HTR-8/SVneo (cell line): ENCODE results near the gene DYRK1A.

Experiments used
- DNase-seq: peaks from one replicate; pipeline ENCODE4 v3.0.0; 2011; ENCODE audit warnings: low spot score, mixed read lengths; ENCODE audit not compliant: insufficient read length
- FAIRE-seq: peaks from 2 replicates; lab custom pipeline; 2011; peaks lifted over from hg19 to GRCh38; lab: Jason Lieb, UNC

DYRK1A gene

DNA sequence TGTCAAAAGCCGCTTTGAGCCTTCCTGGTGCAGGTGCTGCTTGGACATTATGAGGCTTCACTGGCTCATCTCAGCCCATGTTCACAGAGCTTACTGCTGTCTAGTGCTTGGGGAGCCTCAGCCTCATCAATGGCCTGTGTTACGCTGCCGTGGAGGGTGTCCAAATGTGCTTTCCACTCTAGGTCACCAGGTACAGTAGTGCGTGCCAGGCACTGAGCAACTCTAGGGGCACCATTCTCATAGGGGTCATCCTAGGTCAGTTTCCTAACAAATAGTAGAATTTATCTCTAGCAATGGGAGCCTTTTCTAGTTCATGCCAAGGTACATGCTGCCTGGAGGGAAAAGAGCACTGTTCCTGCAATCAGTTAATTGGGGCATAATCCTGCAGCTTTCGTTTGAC, 193.8 kb downstream of the DYRK1A start:
- FAIRE-seq (no peak), DNase-seq (no peak)

DNA sequence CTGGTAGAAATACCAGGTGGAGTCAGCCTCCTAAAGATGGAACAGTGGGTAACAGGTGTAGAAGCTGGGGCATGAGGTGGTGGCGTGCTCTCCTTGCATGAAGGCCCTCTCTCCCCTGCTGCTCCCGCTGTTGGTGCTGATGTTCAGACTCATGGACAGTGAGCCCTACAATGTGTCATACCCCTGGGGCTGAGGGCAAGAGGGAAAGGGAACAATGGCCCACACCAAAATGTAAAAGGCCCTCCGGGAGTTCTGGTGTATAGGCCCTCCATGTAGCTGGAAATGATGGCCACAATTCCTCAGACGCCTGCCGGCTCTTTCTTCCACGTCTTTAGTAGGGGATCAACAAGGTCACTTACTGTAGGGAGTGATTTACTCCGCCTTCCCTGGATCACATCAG, 194.9 kb downstream of the DYRK1A start:
- FAIRE-seq (no peak), DNase-seq (no peak)

DNA sequence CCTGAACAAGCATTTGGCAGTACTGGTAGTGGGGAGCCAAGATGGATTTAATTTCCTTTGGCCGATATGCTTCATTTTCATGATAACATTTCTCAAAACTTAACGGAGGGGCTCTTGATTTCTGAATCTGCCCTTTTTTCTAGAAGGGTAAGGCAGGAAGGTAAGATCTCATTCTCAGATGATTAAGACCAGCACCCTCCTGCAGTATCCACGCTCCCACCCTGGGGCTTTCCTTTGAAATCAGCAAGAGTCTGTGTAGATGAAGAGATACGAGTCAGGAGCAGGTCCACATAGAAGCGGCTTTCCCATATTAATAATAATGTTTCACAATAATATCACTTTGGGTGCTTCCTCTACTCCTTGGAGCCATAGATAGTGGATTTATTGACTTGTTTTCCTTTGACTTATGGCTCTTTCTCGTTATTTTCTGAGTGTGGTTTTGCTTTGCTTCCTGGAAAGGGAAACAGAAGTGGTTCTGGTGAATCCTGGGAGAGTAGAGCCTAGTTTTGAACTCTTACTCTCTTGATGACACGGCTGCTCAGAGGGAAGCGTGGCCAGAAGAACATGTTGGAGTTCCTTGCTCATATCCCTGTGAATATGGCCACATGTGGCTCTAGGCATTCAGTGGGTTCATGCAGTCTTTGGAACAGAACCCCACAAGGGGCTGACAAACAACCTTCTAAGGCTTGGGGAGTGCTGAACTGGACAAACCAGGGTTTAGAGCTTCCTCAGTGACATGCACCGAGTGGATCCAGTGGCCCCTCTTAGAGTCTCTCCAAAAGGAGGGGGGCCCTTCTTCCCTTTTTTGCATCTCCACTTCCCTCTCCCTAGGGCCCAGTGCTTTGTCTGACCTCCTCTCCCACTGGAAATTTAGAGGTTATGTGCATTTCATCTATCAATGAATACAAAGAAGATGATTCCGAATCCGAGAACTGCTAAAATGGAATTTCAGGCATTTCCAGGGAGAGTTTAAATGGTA, 195.7 kb downstream of the DYRK1A start:
- FAIRE-seq: no peak
- no peak for DNase-seq

DNA sequence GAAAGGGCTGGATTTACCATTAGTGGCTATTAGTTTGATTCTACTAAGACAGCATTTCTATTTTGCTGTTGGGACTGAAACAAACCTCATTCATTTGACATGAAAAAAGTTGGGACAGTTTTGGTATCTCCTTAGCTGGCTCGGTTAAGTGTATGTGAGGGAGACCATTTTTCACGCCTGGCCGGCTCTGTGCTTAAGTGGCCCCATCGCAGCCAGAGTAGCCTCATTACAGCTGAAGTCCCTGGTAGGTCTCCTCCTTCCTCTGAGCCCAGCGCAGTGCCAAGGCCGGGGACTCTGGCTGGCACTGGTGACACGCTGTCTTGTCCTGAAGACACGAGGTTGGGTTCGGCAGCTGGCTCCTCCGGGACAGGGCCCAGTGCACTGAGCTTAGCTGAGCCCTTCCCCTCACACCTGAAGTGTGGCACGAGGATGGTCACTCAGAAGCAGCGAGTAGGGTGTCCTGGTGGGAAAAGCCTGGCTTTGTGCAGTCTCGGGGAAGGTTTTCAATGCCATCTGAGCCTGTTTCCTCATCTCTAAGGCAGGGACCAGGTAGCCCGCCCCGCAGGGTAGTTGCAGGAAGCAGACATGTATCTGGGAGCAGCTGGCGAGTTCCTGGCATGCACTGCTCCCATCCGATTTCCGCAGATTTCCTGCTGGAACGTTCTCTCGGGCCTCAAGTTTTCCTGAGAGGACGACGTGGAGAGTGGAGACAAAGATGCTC, 196.5 kb downstream of the DYRK1A start:
- no peak for DNase-seq

DNA sequence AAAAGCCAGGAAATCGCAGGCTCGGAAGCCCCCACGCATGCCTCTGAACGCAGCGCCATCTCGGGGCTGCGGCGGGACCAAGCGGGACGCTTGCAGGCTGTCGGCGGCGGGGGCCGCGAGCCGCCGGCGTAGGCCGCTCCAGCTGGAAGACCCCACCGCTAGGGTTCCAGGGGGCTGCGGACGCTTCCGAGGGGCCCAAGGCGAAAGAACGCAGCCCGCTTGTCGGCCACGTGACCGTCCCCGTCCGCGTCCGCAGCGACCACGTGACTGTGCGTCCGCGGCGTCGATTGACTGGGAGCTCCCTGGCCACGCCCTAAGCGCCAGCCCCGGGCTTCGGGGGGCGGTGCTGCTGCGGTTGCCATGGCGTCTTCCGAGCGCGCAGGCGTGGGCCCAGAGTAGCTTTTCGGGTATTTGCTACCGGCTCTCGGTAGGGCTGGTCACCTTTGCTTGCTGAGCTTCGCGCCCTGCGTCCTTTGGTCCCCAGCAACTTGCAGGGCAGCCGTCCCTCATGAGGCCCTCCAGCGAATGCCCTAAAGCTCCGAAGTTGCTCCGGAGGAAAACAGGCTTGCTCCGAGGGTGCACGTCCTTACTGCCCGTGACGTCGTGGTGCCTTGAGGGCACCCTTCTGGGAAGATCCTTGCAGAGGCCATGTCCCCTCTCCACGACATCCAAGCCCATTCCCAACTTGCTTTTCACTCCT, 197.2 kb downstream of the DYRK1A start:
- FAIRE-seq (peak; percentile 94), DNase-seq (peak; percentile 92)

More for the DNA sequence above, 196.5 kb downstream of the DYRK1A start:
- FAIRE-seq: no peak

DNA sequence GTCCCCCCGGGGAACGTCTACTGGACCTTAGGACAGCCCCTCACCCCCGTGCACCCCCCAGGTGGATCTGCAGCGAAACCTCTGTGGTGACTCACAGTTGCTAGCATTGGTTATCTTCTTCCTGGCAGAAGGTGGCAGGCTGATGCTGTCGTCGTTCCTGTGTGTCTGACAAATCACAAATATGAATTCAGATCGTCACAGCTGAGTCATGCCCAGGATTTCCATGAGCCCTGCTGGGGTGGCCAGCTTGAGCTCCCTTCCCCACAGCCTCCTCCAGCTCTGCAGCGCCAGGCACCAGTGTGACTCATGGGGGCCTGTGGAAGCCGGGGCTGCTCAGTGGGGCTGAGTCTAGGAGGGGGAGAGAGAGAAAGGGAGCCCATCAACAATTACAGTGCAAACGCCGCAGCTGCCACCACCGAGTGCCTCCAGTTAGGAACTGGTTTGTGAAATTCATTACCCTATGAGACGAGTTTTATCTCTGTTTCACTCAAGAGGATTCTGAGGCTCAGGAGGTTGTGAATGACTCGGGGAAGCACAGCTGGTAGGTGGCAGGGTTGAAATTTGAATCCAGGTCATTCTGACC, 197.9 kb downstream of the DYRK1A start:
- FAIRE-seq (peak; percentile 86), DNase-seq (peak; percentile 88)

DNA sequence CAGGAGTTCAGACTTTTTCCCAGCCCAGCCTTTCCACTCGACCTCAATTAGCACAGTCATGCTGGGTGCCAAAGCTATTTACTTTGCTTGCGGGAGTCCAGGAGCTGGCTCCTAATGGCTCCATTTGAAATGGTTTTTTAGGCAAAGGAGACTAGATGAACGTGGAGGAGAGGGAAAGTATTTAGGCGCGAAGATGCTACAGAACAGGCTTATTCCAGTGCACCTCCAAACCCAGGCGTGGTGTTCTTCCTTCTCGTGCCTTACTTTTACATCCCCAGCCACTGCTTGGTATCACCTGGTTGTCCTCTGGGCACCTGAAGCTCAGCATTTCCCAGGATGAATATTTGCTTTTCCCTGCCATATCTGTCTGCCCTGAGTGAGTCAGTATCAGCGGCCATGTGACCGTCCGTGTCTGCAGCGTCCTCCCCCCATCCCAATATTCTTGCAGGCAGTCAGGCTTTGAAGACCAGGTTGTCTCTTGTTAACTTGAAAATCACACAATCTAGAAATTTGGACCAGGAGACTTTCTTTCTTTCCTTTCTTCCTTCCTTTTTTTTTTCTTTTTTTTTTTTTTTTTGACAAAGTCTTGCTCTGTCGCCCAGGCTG, 198.5 kb downstream of the DYRK1A start:
- DNase-seq: no peak
- no peak for FAIRE-seq

DNA sequence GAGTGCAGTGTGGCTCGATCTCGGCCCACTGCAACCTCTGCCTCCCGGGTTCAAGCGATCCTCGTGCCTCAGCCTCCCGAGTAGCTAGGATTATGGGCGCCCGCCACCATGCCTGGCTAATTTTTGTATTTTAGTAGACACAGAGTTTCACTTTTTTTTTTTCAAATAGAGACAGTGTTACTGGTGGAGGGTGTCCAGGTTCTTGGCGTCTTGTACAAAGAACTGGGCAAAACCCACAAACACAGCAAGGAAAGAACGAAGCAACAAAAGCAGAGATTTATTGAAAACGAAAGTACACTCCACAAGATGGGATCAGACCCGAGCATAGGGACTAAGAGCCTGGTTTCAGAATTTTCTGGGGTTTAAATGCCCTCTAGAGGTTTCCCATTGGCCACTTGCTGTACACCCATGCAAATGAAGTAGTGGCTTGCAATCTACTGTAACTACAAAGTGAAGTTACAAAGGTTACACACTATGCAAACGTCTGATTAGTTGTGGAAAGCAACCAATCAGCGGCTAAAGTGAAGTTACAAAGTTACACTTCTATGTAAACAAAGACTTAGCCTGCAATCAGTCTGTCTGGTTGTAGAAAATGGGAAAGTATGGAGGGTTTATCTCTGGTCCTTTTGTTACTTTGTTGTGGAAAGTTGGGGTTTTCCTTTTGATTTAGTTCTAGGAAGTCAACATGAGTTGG, 199.1 kb downstream of the DYRK1A start:
- no peak for FAIRE-seq
- DNase-seq: no peak

DNA sequence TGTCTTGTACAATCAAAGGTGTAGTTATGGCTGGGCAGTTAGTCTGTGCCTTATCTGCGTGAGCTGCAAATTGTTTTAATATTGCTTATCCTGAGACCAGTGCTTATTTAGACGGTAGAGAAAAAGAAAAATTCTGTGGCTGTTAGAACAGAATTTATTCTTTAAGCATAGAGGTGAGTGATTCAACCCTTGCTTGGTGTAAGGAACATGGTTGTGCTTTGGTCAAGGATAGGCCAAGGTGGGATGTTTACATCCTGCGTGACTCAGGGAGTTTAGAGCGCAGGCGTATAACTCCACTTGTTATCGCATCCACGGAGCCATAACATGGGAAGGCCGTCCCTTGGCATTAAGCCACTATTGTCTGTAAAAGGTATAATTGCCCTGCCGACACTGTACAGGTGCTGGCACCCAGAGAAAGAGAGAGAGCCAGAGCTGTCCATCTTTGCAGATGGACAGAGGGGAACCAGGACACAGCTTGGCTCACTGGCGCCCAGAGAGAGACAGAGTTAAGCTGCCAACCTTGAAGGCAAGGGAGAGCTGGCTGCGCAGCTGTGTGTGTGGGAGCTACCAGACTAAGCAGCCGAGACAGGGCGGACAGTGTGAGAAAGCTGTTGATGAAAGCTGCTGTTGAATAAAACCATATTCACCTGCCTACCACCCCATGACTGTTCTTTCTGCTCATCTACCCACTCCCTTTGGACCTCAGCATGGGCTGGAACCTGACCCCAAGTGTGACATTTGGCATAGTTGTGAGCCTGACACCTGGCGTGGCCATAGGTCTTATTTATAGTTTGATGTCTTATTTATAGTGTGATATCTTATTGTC, 200.4 kb downstream of the DYRK1A start:
- FAIRE-seq (no peak), DNase-seq (no peak)

DNA sequence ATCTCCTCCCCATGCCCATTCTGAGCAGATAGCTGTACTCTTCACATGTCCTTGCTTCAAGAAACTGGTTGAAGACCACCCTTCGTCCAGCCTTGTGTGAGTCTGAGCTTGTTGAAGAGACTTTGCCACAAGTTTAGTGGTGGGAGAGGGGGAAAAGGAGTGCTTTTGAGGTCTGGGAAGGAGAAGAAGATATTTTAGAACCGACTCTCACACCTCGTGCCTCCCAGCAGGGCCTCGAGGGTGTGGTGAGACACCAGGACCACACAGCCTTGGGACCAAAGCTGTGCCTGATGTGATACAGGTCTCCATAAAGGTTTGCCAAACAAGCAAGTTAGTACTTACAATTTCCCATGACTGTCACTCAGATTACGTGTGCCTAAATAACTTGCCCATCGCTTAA, 201.8 kb downstream of the DYRK1A start:
- DNase-seq: no peak
- FAIRE-seq: no peak

DNA sequence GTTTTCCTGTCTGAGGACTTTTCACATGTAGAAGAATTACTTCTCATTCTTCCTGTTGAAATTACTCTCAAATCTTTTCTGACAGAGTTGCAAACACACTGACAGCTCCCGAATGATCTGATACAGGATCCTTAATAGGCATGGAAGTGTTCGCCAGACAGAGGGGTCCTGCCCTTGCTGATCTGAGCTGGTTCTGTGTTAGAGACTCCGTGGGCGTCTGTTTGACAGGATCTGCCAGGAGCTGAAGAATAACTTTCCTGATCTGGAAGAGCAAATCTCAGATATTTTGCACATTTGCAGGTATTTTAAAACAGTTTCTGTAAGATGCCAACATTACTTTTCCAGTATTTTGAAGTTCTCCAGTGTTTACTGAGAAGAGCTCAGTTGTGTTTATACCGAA, 202.3 kb downstream of the DYRK1A start:
- DNase-seq: no peak
- no peak for FAIRE-seq

DNA sequence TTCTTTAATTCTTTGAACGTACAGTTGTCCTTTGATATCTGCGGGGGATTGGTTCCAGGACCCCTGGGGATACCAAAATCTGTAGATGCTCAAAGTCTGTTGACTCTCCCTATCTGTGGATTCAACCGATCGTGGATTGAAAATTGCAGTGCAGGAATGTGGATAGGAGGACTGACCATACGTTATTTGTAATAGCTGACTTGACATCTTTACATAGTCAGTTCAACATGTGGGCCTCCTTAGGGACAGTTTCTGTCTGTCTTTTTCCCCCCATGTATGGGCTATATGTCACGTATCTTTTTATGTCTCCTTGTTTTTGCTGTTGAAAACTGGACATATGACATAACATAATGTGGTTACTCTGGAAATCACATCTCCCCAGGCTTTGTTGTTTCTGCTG, 204.9 kb downstream of the DYRK1A start:
- no peak for FAIRE-seq
- no peak for DNase-seq

DNA sequence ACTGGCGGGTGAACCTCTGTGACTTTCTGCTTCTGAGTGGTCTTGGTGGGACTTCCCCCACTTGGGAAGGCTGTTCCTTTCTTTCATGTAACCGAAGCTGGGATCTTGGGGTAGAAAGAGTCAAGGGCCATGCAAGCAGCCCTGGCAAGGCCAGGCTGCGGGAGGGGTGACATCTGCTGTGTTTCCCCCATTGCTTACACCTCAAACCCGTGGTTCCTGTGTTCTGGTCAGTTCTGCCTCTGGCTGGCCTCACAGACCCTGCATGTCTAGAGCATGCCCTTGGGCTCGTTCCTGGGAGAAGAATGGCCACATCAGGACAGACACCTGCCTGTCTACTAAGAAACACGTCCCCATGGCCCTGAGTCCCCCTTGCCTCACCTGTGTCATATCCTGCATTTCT, 207.7 kb downstream of the DYRK1A start:
- DNase-seq: no peak
- no peak for FAIRE-seq

DNA sequence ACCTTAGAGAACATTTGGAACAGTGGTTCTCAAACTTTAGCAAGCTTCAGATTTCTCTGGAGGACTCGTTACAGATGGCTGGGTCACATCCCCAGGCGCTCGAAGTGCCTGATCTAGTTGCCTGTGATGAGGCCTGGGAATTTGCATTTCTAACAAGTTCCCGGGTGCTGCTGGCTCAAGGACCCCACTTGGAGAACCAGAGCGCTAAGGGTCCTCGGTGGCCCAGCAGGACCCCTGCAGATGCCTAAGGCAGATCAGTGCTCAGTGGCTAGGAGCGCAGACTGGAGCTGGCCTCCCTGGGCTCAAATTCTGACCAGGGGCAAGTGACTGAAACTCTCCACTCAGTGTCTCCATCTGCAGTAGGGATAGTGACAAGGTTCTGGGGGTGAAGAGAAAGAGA, 208.2 kb downstream of the DYRK1A start:
- no peak for DNase-seq
- no peak for FAIRE-seq

DNA sequence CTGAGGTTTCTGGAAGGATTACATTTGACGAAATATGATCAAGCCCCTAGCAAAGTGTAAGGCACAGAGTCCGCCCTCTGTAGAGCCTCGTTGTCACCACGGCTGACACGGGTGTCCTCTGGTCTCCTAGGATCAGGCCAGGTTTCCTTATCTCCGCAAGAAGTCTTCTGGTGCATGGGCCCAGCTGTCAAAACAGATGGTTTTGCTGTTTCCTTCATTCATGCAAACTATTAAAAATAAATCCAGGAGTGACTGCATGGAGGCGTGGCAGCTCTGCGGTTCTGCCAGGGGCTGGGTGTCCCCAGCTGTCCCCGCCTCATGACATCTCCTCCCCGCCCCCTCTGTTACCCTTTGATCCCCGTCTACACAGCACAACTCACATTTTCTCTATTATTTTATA, 209.0 kb downstream of the DYRK1A start:
- no peak for FAIRE-seq

More for the DNA sequence above, 209.0 kb downstream of the DYRK1A start:
- no peak for DNase-seq
